HG03095 (cell line): ENCODE measurements around the gene ARHGAP6.
"Not testable (repeated sequence)": the region's sequence is repeated elsewhere in the genome, so short reads cannot be mapped to it uniquely, and the experiment has no call there.

Experiments used
- ATAC-seq: cut with Tn5 transposase; IDR thresholded peaks from one replicate; pipeline ENCODE4 v1.9.1; 2021; ENCODE audit warnings: moderate library complexity; ENCODE audit not compliant: unreplicated experiment

ARHGAP6 gene

DNA sequence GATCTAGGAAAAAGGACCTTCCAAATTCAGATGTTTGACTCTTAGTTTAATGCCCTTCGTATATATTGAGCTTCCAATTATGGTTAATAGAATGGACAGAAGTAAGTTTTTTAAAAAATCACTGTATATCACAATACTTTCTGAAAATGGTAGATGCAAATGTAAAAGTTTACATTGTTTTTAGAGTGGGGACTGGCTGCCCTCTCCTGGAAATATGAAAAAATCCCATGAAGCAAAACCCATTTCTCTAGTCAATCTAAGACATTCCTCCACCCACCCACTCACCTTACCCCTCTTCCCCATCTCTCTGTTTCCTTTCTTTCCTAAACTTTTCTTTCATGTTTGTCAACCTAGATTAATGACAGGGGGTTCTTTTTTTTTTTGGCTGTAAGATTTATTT is 134.5 kb downstream of the ARHGAP6 start:
- ATAC-seq = no peak

DNA sequence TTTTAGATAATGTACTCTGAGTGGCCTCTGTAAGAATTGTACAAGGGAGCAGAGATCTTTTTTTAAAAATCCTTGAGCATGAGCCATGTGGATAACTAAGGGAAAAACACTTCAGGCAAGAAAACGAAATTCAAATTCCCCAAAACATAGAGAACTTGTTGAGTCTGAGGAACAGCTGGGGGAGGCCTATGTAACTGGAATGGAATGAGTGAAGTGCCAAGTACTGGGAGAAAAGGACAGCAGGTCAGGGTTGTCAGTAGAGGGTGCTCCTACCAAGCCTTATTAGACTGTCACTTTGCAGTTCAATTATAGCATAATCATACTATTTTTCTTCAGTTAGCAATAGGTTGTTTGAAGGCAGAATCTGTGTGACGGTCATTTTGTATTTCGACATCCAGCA is 135.1 kb downstream of the ARHGAP6 start:
- ATAC-seq = no peak

- ATAC-seq = no peak
Measured at GRCh38 chrX:11528623-11529022, 137.1 kb downstream of the ARHGAP6 start.

DNA sequence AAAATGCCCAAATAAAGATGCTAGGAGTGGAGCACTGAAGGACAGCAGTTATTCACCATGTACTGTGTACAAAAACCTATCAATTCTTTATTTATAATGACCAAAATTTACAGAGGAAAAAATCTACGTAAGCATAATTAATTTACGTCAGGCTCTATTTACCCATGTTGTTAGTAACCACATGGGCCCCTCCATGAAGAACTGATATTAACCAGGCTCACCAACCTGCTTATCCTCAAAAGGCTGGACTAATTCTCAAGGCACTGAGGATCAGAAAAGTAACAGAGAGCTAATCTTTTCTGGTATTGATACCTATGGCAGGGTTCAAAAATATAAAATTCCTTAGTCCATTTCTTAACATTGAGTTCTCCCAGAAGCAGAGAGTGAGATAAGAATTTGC is 140.0 kb downstream of the ARHGAP6 start:
- ATAC-seq = no peak

DNA sequence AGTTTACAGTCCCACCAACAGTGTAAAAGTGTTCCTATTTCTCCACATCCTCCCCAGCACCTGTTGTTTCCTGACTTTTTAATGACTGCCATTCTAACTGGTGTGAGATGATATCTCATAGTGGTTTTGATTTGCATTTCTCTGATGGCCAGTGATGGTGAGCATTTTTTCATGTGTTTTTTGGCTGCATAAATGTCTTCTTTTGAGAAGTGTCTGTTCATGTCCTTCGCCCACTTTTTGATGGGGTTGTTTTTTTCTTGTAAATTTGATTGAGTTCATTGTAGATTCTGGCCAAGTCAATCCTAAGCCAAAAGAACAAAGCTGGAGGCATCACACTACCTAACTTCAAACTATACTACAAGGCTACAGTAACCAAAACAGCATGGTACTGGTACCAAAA is 146.5 kb downstream of the ARHGAP6 start:
- not testable (repeated sequence) for ATAC-seq

- ATAC-seq = no peak
Measured at GRCh38 chrX:11509786-11510185, 155.9 kb downstream of the ARHGAP6 start.

DNA sequence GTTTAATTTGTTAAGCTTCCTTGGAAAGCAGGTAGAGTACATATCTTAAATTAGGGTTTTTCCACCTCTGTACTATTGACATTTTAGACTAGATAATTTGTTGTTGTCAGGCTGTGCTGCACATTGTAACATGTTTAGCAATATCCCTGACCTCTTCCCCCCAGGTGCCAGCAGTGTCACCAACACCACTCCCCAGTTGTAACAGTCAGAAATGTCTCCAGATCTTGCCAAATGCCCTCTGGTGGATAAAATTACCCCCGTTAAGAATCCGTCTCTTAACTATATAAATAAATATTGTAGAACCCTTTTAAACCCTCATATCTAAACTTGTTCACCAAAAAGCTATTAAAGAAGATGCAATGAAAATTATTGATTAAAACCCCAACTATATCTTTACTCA is 161.5 kb downstream of the ARHGAP6 start:
- no peak for ATAC-seq

- no peak for ATAC-seq
Measured at GRCh38 chrX:11499076-11500044, 166.4 kb downstream of the ARHGAP6 start.

DNA sequence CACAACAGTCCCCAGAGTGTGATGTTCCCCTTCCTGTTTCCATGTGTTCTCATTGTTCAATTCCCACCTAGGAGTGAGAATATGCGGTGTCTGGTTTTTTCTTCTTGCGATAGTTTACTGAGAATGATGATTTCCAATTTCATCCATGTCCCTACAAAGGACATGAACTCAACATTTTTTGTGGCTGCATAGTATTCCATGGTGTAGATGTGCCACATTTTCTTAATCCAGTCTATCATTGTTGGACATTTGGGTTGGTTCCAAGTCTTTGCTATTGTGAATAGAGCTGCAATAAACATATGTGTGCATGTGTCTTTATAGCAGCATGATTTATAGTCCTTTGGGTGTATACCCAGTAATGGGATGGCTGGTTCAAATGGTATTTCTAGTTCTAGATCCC is 174.3 kb downstream of the ARHGAP6 start:
- ATAC-seq = not testable (repeated sequence)

- no peak for ATAC-seq
Measured at GRCh38 chrX:11484290-11484689, 181.4 kb downstream of the ARHGAP6 start.

DNA sequence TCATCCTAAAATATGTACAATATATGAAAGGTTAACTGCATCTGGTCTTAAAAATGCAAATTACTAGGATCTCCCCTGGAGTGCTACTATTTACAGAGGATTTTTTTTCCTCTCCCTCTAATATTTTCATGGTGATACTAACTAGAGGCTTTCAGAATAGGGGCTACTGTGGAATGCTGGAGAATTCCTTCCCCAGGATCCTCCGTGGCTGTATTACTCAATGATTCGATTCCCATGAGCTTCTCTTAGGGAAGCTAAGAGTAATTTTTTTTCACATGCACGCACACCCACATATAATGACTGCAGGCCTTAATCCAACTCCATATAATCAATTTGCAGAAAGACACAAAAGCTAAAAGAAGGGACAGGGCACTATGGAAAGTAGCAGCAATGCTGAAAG is 184.7 kb downstream of the ARHGAP6 start:
- no peak for ATAC-seq

GRCh38 chrX:11480626-11481025 is 185.1 kb downstream of the ARHGAP6 start:
- no peak for ATAC-seq

- no peak for ATAC-seq
Measured at GRCh38 chrX:11478911-11479310, 186.8 kb downstream of the ARHGAP6 start.

- no peak for ATAC-seq
Measured at GRCh38 chrX:11478026-11478425, 187.7 kb downstream of the ARHGAP6 start.

DNA sequence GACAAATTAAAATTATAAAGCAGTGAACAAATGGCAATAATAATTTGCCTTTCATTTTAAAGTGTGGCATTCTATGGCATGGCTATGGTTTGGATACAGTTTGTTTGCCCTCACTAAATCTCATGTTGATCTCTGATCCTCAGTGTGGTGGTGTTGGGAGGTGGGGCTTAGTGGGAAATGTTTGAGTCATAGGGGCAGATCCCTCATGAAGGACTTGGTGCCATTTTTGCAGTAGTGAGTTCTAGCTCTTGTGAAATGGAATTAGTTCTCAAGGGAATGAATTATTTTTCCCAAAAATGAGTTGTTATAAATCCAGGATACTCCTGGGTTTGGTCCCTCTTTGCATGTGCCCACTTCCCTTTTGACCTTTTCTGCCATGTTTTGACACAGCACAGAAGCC is 191.1 kb downstream of the ARHGAP6 start:
- ATAC-seq = no peak

GRCh38 chrX:11474021-11474420 is 191.7 kb downstream of the ARHGAP6 start:
- no peak for ATAC-seq

DNA sequence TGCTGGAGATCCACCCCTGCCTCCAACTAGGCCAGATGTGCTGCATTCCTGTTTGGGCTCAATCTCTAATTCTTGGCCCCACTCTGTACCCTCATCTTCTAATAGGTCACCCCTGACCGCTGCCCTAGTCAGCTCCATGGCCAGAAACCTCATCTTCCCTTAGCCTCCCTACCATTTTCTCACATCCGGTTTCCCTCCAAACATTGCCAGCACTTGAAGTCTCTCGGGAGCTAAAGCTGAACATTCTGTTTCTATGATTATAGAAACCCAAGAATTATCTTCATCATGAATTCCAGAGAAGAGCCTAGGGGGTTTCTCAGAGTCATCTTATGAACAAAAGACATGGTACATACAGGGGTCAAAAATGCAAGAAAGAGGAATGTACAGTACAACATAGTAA is 192.8 kb downstream of the ARHGAP6 start:
- ATAC-seq = no peak

- ATAC-seq = no peak
Measured at GRCh38 chrX:11472381-11472780, 193.3 kb downstream of the ARHGAP6 start.

DNA sequence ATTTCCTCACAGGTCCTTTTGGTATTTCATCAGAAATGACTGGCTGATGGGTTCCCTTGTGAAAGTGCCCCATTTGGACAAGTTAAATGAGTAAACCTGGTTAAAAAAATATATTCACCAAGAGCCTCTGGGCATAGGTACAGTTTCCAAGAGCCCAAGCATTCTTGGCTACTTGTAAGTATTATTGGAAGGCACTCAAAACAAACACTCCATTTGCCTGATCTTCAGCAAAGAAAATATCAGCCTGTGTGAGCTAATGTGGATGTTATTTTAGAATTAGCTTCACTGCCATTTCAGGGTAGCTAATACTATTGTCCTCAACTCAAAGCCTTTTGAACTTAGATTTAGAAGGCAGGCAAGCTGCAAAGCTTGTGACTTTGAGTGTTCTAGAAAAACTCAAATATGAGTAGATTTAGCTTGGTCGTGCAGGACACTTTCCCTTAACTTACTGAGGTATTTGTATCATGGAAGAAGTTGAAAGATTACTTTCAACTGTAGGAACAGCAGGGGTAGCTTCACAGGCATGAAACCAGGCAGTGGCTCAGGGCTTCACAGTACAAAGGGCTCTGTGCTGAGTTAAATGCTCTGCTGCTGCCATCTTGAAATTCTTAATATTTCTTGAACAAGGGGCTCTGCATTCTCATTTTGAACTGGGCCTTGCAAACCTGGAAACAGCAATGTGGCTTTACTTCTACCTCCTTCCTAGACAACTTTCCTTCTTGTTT is 195.3 kb downstream of the ARHGAP6 start:
- ATAC-seq = no peak

- ATAC-seq = no peak
Measured at GRCh38 chrX:11465648-11466411, 199.9 kb downstream of the ARHGAP6 start.

- no peak for ATAC-seq
Measured at GRCh38 chrX:11464836-11465463, 200.8 kb downstream of the ARHGAP6 start.
